Hepatocyte (in vitro differentiated cells): ENCODE measurements around the gene UVRAG. TPM values are rescaled to one million over a fixed set of nuclear protein-coding genes. Genes with fewer than 3 reads are reported as not detected.

Experiments
- DNase-seq: peaks from one replicate; pipeline ENCODE4 v3.0.0-alpha.2; 2016; ENCODE audit warnings: low spot score
- H2AFZ ChIP-seq: fragments of 200-600 bp; sonication (generic); 2 replicates; pipeline ENCODE4 v1.6.0; 2016; ENCODE audit warnings: antibody characterized with exemption, mild to moderate bottlenecking
- H3K27ac ChIP-seq: fragments of 200-600 bp; sonication (generic); 2 replicates; pipeline ENCODE4 v1.5.1; 2016; ENCODE audit warnings: mild to moderate bottlenecking
- H3K27me3 ChIP-seq: fragments of 200-600 bp; sonication (generic); 2 replicates; pipeline ENCODE4 v1.6.1; 2016
- H3K36me3 ChIP-seq: fragments of 200-600 bp; sonication (generic); replicated peaks from 2 replicates; pipeline ENCODE4 v1.5.1; 2016; ENCODE audit warnings: low read depth; ENCODE audit not compliant: insufficient read depth
- H3K4me1 ChIP-seq: fragments of 200-600 bp; sonication (generic); 2 replicates; pipeline ENCODE4 v1.5.1; 2016; ENCODE audit warnings: mild to moderate bottlenecking, moderate library complexity; ENCODE audit not compliant: insufficient read depth
- H3K4me2 ChIP-seq: fragments of 200-600 bp; sonication (generic); 2 replicates; pipeline ENCODE4 v1.6.0; 2016
- H3K4me3 ChIP-seq: fragments of 200-600 bp; sonication (generic); 2 replicates; pipeline ENCODE4 v1.5.1; 2016; ENCODE audit warnings: mild to moderate bottlenecking
- H3K79me2 ChIP-seq: fragments of 200-600 bp; sonication (generic); 2 replicates; pipeline ENCODE4 v1.6.0; 2017; ENCODE audit warnings: mild to moderate bottlenecking
- H3K9me2 ChIP-seq: fragments of 200-600 bp; sonication (generic); replicated peaks from 2 replicates; pipeline ENCODE4 v1.6.0; 2017; ENCODE audit warnings: mild to moderate bottlenecking; ENCODE audit not compliant: insufficient read depth
- H3K9me3 ChIP-seq: fragments of 200-600 bp; sonication (generic); 2 replicates; pipeline ENCODE4 v1.5.1; 2016; ENCODE audit warnings: low read depth, mild to moderate bottlenecking
- H4K20me1 ChIP-seq: fragments of 200-600 bp; sonication (generic); 2 replicates; pipeline ENCODE4 v1.6.0; 2016; ENCODE audit warnings: mild to moderate bottlenecking; ENCODE audit not compliant: insufficient read depth, poor library complexity, severe bottlenecking
- EZH2 ChIP-seq: fragments of 200-600 bp; sonication (generic); IDR thresholded peaks from 2 replicates; pipeline ENCODE4 v1.6.1; 2016; ENCODE audit warnings: antibody characterized with exemption, mild to moderate bottlenecking, borderline replicate concordance
- EZH2phosphoT487 ChIP-seq: fragments of 200-600 bp; sonication (generic); IDR thresholded peaks from one replicate; pipeline ENCODE4 v1.6.1; 2018; ENCODE audit warnings: antibody characterized with exemption, mild to moderate bottlenecking, low read depth, moderate library complexity; ENCODE audit not compliant: unreplicated experiment, severe bottlenecking
- WGBS: methylation state at CpG from one replicate; pipeline ENCODE4 v1.1.6; 2016; ENCODE audit warnings: low lambda C conversion rate; ENCODE audit errors: missing lambda C conversion rate; 5-methylcytosine and 5-hydroxymethylcytosine counted together
- polyA plus RNA-seq: library from polyadenylated mRNA; unstranded; fragments of >200 nt; fragmentation: Nextera tagmentation; extraction: Ambion mirVana; gene quantifications from 2 replicates; pipeline ENCODE4 v1.2.1, GENCODE V29; 2016
- small RNA-seq: library from RNA; depleted of rRNA; stranded (forward); fragments of <200 nt; gene quantifications from one replicate; pipeline ENCODE3, GENCODE V24; 2014
- total RNA-seq: library from RNA; depleted of rRNA; stranded (reverse); fragments of >200 nt; gene quantifications from 2 replicates; pipeline ENCODE4 v1.2.3, GENCODE V29; 2014
- TF ChIP-seq, protein P1 (sequence below): fragments of 200-600 bp; sonication (generic); IDR thresholded peaks from 2 replicates; pipeline ENCODE4 v1.5.1; 2016; ENCODE audit warnings: antibody characterized with exemption, mild to moderate bottlenecking; ENCODE audit not compliant: poor library complexity

UVRAG gene
- total and polyA plus RNA-seq, 2 experiments from 2014 or later: 15.3 to 36.5 TPM

DNA sequence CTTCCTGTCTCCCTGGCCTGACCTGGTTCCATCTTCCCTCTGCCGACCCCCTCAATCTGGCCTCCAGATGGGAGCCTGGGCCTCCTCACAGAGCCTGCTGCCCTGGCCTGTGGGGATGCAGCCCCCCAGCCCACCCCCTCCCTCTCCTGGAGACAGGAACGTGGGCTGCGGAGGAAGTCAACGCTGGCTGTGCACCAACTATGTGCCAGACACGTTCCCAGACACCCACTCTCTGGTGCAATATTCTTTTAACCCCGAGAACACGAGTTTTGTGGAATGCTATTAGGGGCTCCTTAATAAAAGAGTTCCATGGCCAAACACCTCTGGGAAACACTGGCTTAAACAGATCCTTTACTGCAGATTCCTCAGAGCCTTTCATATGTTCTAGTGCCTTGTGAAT lies 375.4 kb downstream of the UVRAG start:
- no peaks in the 10 kb centered on the region for H3K79me2 ChIP-seq
- TF ChIP-seq EZH2 (no peak), EZH2phosphoT487 (no peak)
- TF ChIP-seq, protein P1, sequence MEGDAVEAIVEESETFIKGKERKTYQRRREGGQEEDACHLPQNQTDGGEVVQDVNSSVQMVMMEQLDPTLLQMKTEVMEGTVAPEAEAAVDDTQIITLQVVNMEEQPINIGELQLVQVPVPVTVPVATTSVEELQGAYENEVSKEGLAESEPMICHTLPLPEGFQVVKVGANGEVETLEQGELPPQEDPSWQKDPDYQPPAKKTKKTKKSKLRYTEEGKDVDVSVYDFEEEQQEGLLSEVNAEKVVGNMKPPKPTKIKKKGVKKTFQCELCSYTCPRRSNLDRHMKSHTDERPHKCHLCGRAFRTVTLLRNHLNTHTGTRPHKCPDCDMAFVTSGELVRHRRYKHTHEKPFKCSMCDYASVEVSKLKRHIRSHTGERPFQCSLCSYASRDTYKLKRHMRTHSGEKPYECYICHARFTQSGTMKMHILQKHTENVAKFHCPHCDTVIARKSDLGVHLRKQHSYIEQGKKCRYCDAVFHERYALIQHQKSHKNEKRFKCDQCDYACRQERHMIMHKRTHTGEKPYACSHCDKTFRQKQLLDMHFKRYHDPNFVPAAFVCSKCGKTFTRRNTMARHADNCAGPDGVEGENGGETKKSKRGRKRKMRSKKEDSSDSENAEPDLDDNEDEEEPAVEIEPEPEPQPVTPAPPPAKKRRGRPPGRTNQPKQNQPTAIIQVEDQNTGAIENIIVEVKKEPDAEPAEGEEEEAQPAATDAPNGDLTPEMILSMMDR: no peak
- peaks cover 24% of the 10 kb centered on the region for H3K4me1 ChIP-seq
- H3K27me3 ChIP-seq: no peaks in the 10 kb centered on the region
- H3K27ac ChIP-seq: peak overlapping the region; percentile 79
- no peaks in the 10 kb centered on the region for H3K36me3 ChIP-seq
- no peaks in the 10 kb centered on the region for H3K9me2 ChIP-seq
- H3K4me3 ChIP-seq: no peak overlapping the region
- H2AFZ ChIP-seq: no peak overlapping the region
- no peaks in the 10 kb centered on the region for H4K20me1 ChIP-seq
- no peaks in the 10 kb centered on the region for H3K9me3 ChIP-seq
- H3K4me2 ChIP-seq: no peak overlapping the region
- DNase-seq: peak; percentile 61
- WGBS: 42% methylated on average over 7 of the region's 7 CpGs

Small RNA genes lying within 50 kb of the gene (small RNA-seq; reads per million reads assigned to genes)
- gene RF00019 (not detected), gene RNA5SP344 (not detected)

Other genes starting within 250 kb of the UVRAG start
- gene MAP6, start 146.2 kb upstream of the UVRAG start, total RNA-seq: 2.2 and 3.8 TPM in 2 replicates
- gene MAP6, start 146.2 kb upstream of the UVRAG start, polyA plus RNA-seq: 4.4 and 6.4 TPM in 2 replicates
- gene MOGAT2, start 97.4 kb upstream of the UVRAG start, total RNA-seq: 2.4 and 3.2 TPM in 2 replicates
- 0.84 and 2.9 TPM in 2 replicates for gene MOGAT2, start 97.4 kb upstream of the UVRAG start, polyA plus RNA-seq
- gene DGAT2, start 46.4 kb upstream of the UVRAG start, total RNA-seq: 52.6 and 60.5 TPM in 2 replicates
- 27.5 and 55.6 TPM in 2 replicates for gene DGAT2, start 46.4 kb upstream of the UVRAG start, polyA plus RNA-seq